GM18499 (cell line): Measurements from ENCODE around the gene NSRP1.
"Not testable (repeated sequence)": the region's sequence is repeated elsewhere in the genome, so short reads cannot be mapped to it uniquely, and the experiment has no call there.

Experiments used
- ATAC-seq: cut with Tn5 transposase; IDR thresholded peaks from one replicate; pipeline ENCODE4 v1.9.1; 2021; ENCODE audit warnings: moderate number of reproducible peaks; ENCODE audit not compliant: insufficient read depth, unreplicated experiment

The NSRP1 gene

GRCh38 chr17:30117675-30118081 lies 1.1 kb downstream of the NSRP1 start:
- no peak for ATAC-seq

- ATAC-seq: not testable (repeated sequence)
Measured at GRCh38 chr17:30118635-30119034, 2.0 kb downstream of the NSRP1 start.

GRCh38 chr17:30124273-30124796 lies 7.7 kb downstream of the NSRP1 start:
- no peak for ATAC-seq

- no peak for ATAC-seq
Measured at GRCh38 chr17:30130121-30130520, 13.5 kb downstream of the NSRP1 start.

GRCh38 chr17:30132615-30133014 lies 16.0 kb downstream of the NSRP1 start:
- ATAC-seq: no peak

- no peak for ATAC-seq
Measured at GRCh38 chr17:30133197-30133596, 16.6 kb downstream of the NSRP1 start.

- no peak for ATAC-seq
Measured at GRCh38 chr17:30134551-30134950, 17.9 kb downstream of the NSRP1 start.

GRCh38 chr17:30137158-30137557 lies 20.5 kb downstream of the NSRP1 start:
- ATAC-seq: no peak

GRCh38 chr17:30147860-30148259 lies 31.2 kb downstream of the NSRP1 start:
- ATAC-seq: not testable (repeated sequence)

GRCh38 chr17:30148376-30148775 lies 31.8 kb downstream of the NSRP1 start:
- no peak for ATAC-seq

- no peak for ATAC-seq
Measured at GRCh38 chr17:30151471-30151870, 34.9 kb downstream of the NSRP1 start.

- ATAC-seq: no peak
Measured at GRCh38 chr17:30153463-30153862, 36.8 kb downstream of the NSRP1 start.

- ATAC-seq: no peak
Measured at GRCh38 chr17:30155389-30155788, 38.8 kb downstream of the NSRP1 start.

GRCh38 chr17:30158896-30159625 lies 42.4 kb downstream of the NSRP1 start:
- no peak for ATAC-seq

- no peak for ATAC-seq
Measured at GRCh38 chr17:30160419-30161172, 44.0 kb downstream of the NSRP1 start.

- ATAC-seq: no peak
Measured at GRCh38 chr17:30161601-30162000, 45.0 kb downstream of the NSRP1 start.

GRCh38 chr17:30164531-30164930 lies 47.9 kb downstream of the NSRP1 start:
- no peak for ATAC-seq

GRCh38 chr17:30165147-30165546 lies 48.5 kb downstream of the NSRP1 start:
- no peak for ATAC-seq

GRCh38 chr17:30165960-30166359 lies 49.3 kb downstream of the NSRP1 start:
- ATAC-seq: no peak

GRCh38 chr17:30170415-30170987 lies 53.9 kb downstream of the NSRP1 start:
- ATAC-seq: no peak

- no peak for ATAC-seq
Measured at GRCh38 chr17:30172560-30172959, 55.9 kb downstream of the NSRP1 start.
